Neutrophil (primary cell): Measurements from ENCODE around the gene RUBCN.
"Not testable (repeated sequence)": the region's sequence is repeated elsewhere in the genome, so short reads cannot be mapped to it uniquely, and the experiment has no call there.

Experiments
- H3K27ac ChIP-seq: fragments of 200-600 bp; sonication (generic); 2 replicates; pipeline ENCODE4 v1.5.1; 2016; ENCODE audit warnings: mild to moderate bottlenecking, moderate library complexity
- H3K27me3 ChIP-seq: fragments of 200-600 bp; sonication (generic); 2 replicates; pipeline ENCODE4 v1.6.0; 2016; ENCODE audit warnings: mild to moderate bottlenecking
- H3K36me3 ChIP-seq: fragments of 200-600 bp; sonication (generic); 2 replicates; pipeline ENCODE4 v1.5.1; 2017
- H3K4me1 ChIP-seq, 2 experiments: fragments of 200-600 bp in 1 of 2; sonication (generic) in 1 of 2; 1 replicate in 1 of 2; 2 replicates in 1 of 2; pipeline versions ENCODE4 v1.5.1 to v1.6.1; 2013 to 2016; ENCODE audit warnings: low read depth in 1 of 2, low read length in 1 of 2, mild to moderate bottlenecking in 1 of 2, moderate library complexity in 1 of 2; ENCODE audit not compliant: control insufficient read depth in 1 of 2, insufficient read depth in 1 of 2
- H3K4me3 ChIP-seq, 2 experiments: fragments of 200-600 bp in 1 of 2; sonication (generic) in 1 of 2; 1 replicate in 1 of 2; 2 replicates in 1 of 2; pipeline ENCODE4 v1.5.1; 2013 to 2016; ENCODE audit warnings: low read depth in 1 of 2, low read length in 1 of 2, mild to moderate bottlenecking in 1 of 2, moderate library complexity in 1 of 2
- H3K9me3 ChIP-seq: fragments of 200-600 bp; sonication (generic); 2 replicates; pipeline ENCODE4 v1.5.1; 2016

The RUBCN gene

GRCh38 chr3:197647649-197648048 is 89.1 kb downstream of the RUBCN start:
- H3K27ac ChIP-seq, H3K36me3 ChIP-seq, H3K4me1 ChIP-seq, H3K9me3 ChIP-seq, H3K27me3 ChIP-seq, H3K4me3 ChIP-seq: not testable (repeated sequence)

- not testable (repeated sequence) for H3K27me3 ChIP-seq, H3K4me3 ChIP-seq, H3K4me1 ChIP-seq, H3K36me3 ChIP-seq, H3K27ac ChIP-seq, H3K9me3 ChIP-seq
Observed at GRCh38 chr3:197647191-197647590, 89.5 kb downstream of the RUBCN start.

GRCh38 chr3:197646294-197646693 is 90.4 kb downstream of the RUBCN start:
- H3K27me3 ChIP-seq, H3K9me3 ChIP-seq, H3K27ac ChIP-seq, H3K4me3 ChIP-seq, H3K36me3 ChIP-seq, H3K4me1 ChIP-seq: not testable (repeated sequence)

GRCh38 chr3:197637556-197637955 is 99.1 kb downstream of the RUBCN start:
- not testable (repeated sequence) for H3K27ac ChIP-seq, H3K9me3 ChIP-seq, H3K27me3 ChIP-seq, H3K4me3 ChIP-seq, H3K36me3 ChIP-seq, H3K4me1 ChIP-seq

- not testable (repeated sequence) for H3K27ac ChIP-seq, H3K27me3 ChIP-seq, H3K36me3 ChIP-seq, H3K4me3 ChIP-seq, H3K4me1 ChIP-seq, H3K9me3 ChIP-seq
Observed at GRCh38 chr3:197631989-197632388, 104.7 kb downstream of the RUBCN start.

GRCh38 chr3:197630766-197631165 is 105.9 kb downstream of the RUBCN start:
- not testable (repeated sequence) for H3K4me1 ChIP-seq, H3K27me3 ChIP-seq, H3K27ac ChIP-seq, H3K9me3 ChIP-seq, H3K4me3 ChIP-seq, H3K36me3 ChIP-seq

GRCh38 chr3:197629286-197629685 is 107.4 kb downstream of the RUBCN start:
- H3K4me3 ChIP-seq, H3K27me3 ChIP-seq, H3K9me3 ChIP-seq, H3K27ac ChIP-seq, H3K36me3 ChIP-seq, H3K4me1 ChIP-seq: not testable (repeated sequence)

- not testable (repeated sequence) for H3K36me3 ChIP-seq, H3K4me1 ChIP-seq, H3K27me3 ChIP-seq, H3K9me3 ChIP-seq
- peak overlapping the region; percentile 68 to 82 for H3K4me3 ChIP-seq
- peak overlapping the region; percentile 25 for H3K27ac ChIP-seq
Observed at GRCh38 chr3:197627772-197628523, 108.8 kb downstream of the RUBCN start.

GRCh38 chr3:197627158-197627771 is 109.4 kb downstream of the RUBCN start:
- not testable (repeated sequence) for H3K9me3 ChIP-seq, H3K36me3 ChIP-seq, H3K4me1 ChIP-seq, H3K27me3 ChIP-seq
- H3K4me3 ChIP-seq = peak overlapping the region; percentile 68 to 82
- peak overlapping the region; percentile 25 for H3K27ac ChIP-seq

- peak overlapping the region; percentile 40 to 82 for H3K4me3 ChIP-seq
- H3K9me3 ChIP-seq, H3K27ac ChIP-seq, H3K27me3 ChIP-seq, H3K36me3 ChIP-seq, H3K4me1 ChIP-seq: not testable (repeated sequence)
Observed at GRCh38 chr3:197626404-197627157, 110.1 kb downstream of the RUBCN start.

- not testable (repeated sequence) for H3K9me3 ChIP-seq, H3K4me3 ChIP-seq, H3K27ac ChIP-seq, H3K27me3 ChIP-seq, H3K4me1 ChIP-seq
- peaks cover 51% of the 10 kb centered on the region for H3K36me3 ChIP-seq
Observed at GRCh38 chr3:197621478-197621877, 115.2 kb downstream of the RUBCN start.
